Keratinocyte (primary cell): ENCODE data around the gene LRTM1. TPM values are rescaled to one million over a fixed set of nuclear protein-coding genes. Genes with fewer than 3 reads are reported as not detected.

ENCODE experiments used
- DNase-seq: peaks from one replicate; pipeline ENCODE4 v3.0.0-alpha.2; 2011; ENCODE audit warnings: low read depth, missing footprints, low spot score
- FAIRE-seq: peaks from 2 replicates; lab custom pipeline; 2011; peaks lifted over from hg19 to GRCh38; lab: Jason Lieb, UNC
- H2AFZ ChIP-seq: 2 replicates; pipeline ENCODE4 v1.6.0; 2012; ENCODE audit warnings: low read length, control low read depth, inconsistent platforms; ENCODE audit not compliant: control insufficient read depth
- H3K27ac ChIP-seq: 2 replicates; pipeline ENCODE4 v1.5.1; 2011; ENCODE audit warnings: low read length; ENCODE audit not compliant: control insufficient read depth, insufficient read depth
- H3K27me3 ChIP-seq: 3 replicates; pipeline ENCODE4 v1.6.0; 2011; ENCODE audit warnings: low read length; ENCODE audit not compliant: control insufficient read depth, insufficient read depth; ENCODE audit errors: extremely low read depth
- H3K36me3 ChIP-seq, 2 experiments: 2 replicates in 1 of 2; 3 replicates in 1 of 2; pipeline ENCODE4 v1.5.1; 2011; ENCODE audit warnings: low read length in 2 of 2, mild to moderate bottlenecking in 1 of 2; ENCODE audit not compliant: control insufficient read depth in 2 of 2, insufficient read depth in 2 of 2; ENCODE audit errors: extremely low read depth in 1 of 2
- H3K4me1 ChIP-seq: 3 replicates; pipeline ENCODE4 v1.5.1; 2011; ENCODE audit warnings: low read length; ENCODE audit not compliant: control insufficient read depth, insufficient read depth; ENCODE audit errors: extremely low read depth
- H3K4me2 ChIP-seq: 3 replicates; pipeline ENCODE4 v1.6.0; 2011; ENCODE audit warnings: low read depth, low read length; ENCODE audit not compliant: control insufficient read depth, insufficient read depth; ENCODE audit errors: extremely low read depth
- H3K4me3 ChIP-seq, 3 experiments: fragments of 200-600 bp in 1 of 3; sonication (generic) in 1 of 3; 2 replicates in 2 of 3; 3 replicates in 1 of 3; pipeline ENCODE4 v1.5.1; 2011 to 2016; ENCODE audit warnings: low read length in 3 of 3, mild to moderate bottlenecking in 3 of 3, control low read depth in 2 of 3, inconsistent platforms in 1 of 3, low read depth in 1 of 3, mixed read lengths in 1 of 3, mixed run types in 1 of 3, moderate library complexity in 1 of 3; ENCODE audit not compliant: control insufficient read depth in 2 of 3, insufficient read depth in 2 of 3; ENCODE audit errors: extremely low read depth in 1 of 3
- H3K79me2 ChIP-seq: 2 replicates; pipeline ENCODE4 v1.6.0; 2012; ENCODE audit warnings: low read length; ENCODE audit not compliant: control insufficient read depth, insufficient read depth
- H3K9ac ChIP-seq: 3 replicates; pipeline ENCODE4 v1.6.0; 2011; ENCODE audit warnings: low read length; ENCODE audit not compliant: control insufficient read depth, insufficient read depth; ENCODE audit errors: extremely low read depth
- H3K9me1 ChIP-seq: 3 replicates; pipeline ENCODE4 v1.6.0; 2011; ENCODE audit warnings: low read length; ENCODE audit not compliant: control insufficient read depth, insufficient read depth; ENCODE audit errors: extremely low read depth
- H3K9me3 ChIP-seq: 2 replicates; pipeline ENCODE4 v1.5.1; 2012; ENCODE audit warnings: low read depth, low read length; ENCODE audit not compliant: control insufficient read depth
- H4K20me1 ChIP-seq: 3 replicates; pipeline ENCODE4 v1.6.0; 2011; ENCODE audit warnings: low read length; ENCODE audit not compliant: control insufficient read depth, insufficient read depth; ENCODE audit errors: extremely low read depth
- EZH2 ChIP-seq: IDR thresholded peaks from one replicate; pipeline ENCODE4 v1.6.1; 2012; ENCODE audit warnings: inconsistent platforms, mild to moderate bottlenecking, low read length, moderate library complexity
- dilution Hi-C: fragments of 300-500 bp; cut with MboI; formaldehyde crosslinking; loops from one replicate; pipeline ENCODE4 v1.7.0; 2020; ENCODE audit warnings: low sequenced_read_pairs; ENCODE audit not compliant: extremely low pct_ligation_motif_present
- polyA plus RNA-seq, 5 experiments: library from polyadenylated mRNA; depleted of rRNA in 3 of 5; stranded (reverse) in 3 of 5; stranded (forward) in 1 of 5; unstranded in 1 of 5; fragments of >200 nt; gene quantifications; 1 replicate in 1 of 5; 2 replicates in 3 of 5; 3 replicates in 1 of 5; pipeline versions ENCODE4 v1.2.1 to v1.2.3, GENCODE V29; 2011 to 2012; ENCODE audit warnings: missing spikeins in 2 of 5, low read depth in 1 of 5, low replicate concordance in 1 of 5
- TF ChIP-seq, protein P1 (sequence below), 3 experiments: IDR thresholded peaks in 1 of 3; conservative IDR thresholded peaks in 1 of 3; optimal IDR thresholded peaks in 1 of 3; 2 replicates in 2 of 3; 3 replicates in 1 of 3; pipeline versions ENCODE3 to v1.5.1; 2011; ENCODE audit warnings: low read length in 3 of 3, mild to moderate bottlenecking in 3 of 3, moderate library complexity in 2 of 3, control low read depth in 1 of 3, inconsistent platforms in 1 of 3; ENCODE audit not compliant: insufficient read depth in 2 of 3; ENCODE audit errors: extremely low read depth in 1 of 3

Gene LRTM1
- polyA plus RNA-seq, 1 donor (not counting 4 experiments of a cell fraction or from before 2014, with no cell fraction given): not detected

DNA sequence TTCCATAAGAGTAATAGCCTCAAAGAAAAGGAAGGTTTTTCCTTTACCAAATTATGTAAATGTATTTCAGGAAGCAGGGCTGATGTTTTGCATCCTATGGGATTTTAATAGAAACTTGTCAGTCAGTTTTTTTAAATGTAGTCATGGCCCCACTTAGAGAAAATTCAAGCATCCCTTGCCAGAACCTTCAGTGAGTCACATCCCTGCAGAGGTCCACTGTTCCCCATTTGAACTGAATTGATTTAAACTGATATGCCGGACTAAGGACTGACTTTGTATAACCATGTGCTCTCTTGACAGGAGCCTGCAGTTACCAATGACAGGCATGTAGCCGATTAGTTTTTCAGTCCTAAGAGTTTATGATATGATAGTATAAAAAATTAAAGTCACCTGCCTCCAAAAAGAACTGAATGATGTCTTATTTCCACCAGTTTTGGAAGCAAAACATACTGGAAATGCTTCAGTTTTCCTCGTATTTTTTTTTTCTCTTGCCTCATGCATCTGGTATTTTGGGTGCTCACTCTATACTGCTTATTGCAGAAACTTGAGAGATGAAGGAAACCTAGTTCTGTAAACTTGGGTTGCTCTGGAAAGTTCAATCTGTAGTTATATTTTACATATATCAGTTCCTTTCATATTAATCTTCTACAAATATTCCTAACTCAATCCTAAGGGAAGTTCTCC, 30.7 kb downstream of the LRTM1 start:
- H3K9me3 ChIP-seq: no peaks in the 10 kb centered on the region
- dilution Hi-C loops: no loop called here
- no peak for DNase-seq
- H4K20me1 ChIP-seq: no peaks in the 10 kb centered on the region
- no peak overlapping the region for H3K27ac ChIP-seq
- peaks cover 4% of the 10 kb centered on the region for H3K4me1 ChIP-seq
- no peak for FAIRE-seq
- TF ChIP-seq, protein P1, sequence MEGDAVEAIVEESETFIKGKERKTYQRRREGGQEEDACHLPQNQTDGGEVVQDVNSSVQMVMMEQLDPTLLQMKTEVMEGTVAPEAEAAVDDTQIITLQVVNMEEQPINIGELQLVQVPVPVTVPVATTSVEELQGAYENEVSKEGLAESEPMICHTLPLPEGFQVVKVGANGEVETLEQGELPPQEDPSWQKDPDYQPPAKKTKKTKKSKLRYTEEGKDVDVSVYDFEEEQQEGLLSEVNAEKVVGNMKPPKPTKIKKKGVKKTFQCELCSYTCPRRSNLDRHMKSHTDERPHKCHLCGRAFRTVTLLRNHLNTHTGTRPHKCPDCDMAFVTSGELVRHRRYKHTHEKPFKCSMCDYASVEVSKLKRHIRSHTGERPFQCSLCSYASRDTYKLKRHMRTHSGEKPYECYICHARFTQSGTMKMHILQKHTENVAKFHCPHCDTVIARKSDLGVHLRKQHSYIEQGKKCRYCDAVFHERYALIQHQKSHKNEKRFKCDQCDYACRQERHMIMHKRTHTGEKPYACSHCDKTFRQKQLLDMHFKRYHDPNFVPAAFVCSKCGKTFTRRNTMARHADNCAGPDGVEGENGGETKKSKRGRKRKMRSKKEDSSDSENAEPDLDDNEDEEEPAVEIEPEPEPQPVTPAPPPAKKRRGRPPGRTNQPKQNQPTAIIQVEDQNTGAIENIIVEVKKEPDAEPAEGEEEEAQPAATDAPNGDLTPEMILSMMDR (optimal IDR thresholded peaks at IDR 0.05 in 1 of 3, IDR thresholded peaks at IDR 0.05 in 1 of 3, conservative IDR thresholded peaks at IDR 0.05 in 1 of 3; ENCODE audit: extremely low read depth in 1 of 3, insufficient read depth in 2 of 3, low read length in 3 of 3): no peak
- TF ChIP-seq EZH2: no peak
- no peaks in the 10 kb centered on the region for H3K36me3 ChIP-seq
- no peak overlapping the region for H2AFZ ChIP-seq
- no peaks in the 10 kb centered on the region for H3K79me2 ChIP-seq
- peaks cover 2% of the 10 kb centered on the region for H3K27me3 ChIP-seq
- H3K4me3 ChIP-seq: no peak overlapping the region
- no peak overlapping the region for H3K9ac ChIP-seq
- no peaks in the 10 kb centered on the region for H3K9me1 ChIP-seq
- H3K4me2 ChIP-seq: no peak overlapping the region

GRCh38 chr3:54895613-54896012, 32.2 kb downstream of the LRTM1 start:
- FAIRE-seq (no peak), DNase-seq (no peak)
- H3K27ac ChIP-seq: no peak overlapping the region
- H3K79me2 ChIP-seq: no peaks in the 10 kb centered on the region
- H4K20me1 ChIP-seq: peaks cover 3% of the 10 kb centered on the region
- H3K9me1 ChIP-seq: no peaks in the 10 kb centered on the region
- dilution Hi-C loops: no loop called here
- no peaks in the 10 kb centered on the region for H3K9me3 ChIP-seq
- H3K4me3 ChIP-seq: no peak overlapping the region
- no peaks in the 10 kb centered on the region for H3K36me3 ChIP-seq
- no peak overlapping the region for H2AFZ ChIP-seq
- H3K4me2 ChIP-seq: no peak overlapping the region
- peaks cover 2% of the 10 kb centered on the region for H3K27me3 ChIP-seq
- TF ChIP-seq, protein P1 (optimal IDR thresholded peaks at IDR 0.05 in 1 of 3, IDR thresholded peaks at IDR 0.05 in 1 of 3, conservative IDR thresholded peaks at IDR 0.05 in 1 of 3; ENCODE audit: extremely low read depth in 1 of 3, insufficient read depth in 2 of 3, low read length in 3 of 3): no peak
- no peak for TF ChIP-seq EZH2
- no peak overlapping the region for H3K9ac ChIP-seq
- peaks cover 19% of the 10 kb centered on the region for H3K4me1 ChIP-seq
